Medulla oblongata (tissue), 1 donor: ENCODE data around the gene MBD2.

Source experiments
- DNase-seq: peaks from one replicate; pipeline ENCODE4 v3.0.0-alpha.2; 2015; ENCODE audit errors: extremely low spot score

The MBD2 gene

DNA sequence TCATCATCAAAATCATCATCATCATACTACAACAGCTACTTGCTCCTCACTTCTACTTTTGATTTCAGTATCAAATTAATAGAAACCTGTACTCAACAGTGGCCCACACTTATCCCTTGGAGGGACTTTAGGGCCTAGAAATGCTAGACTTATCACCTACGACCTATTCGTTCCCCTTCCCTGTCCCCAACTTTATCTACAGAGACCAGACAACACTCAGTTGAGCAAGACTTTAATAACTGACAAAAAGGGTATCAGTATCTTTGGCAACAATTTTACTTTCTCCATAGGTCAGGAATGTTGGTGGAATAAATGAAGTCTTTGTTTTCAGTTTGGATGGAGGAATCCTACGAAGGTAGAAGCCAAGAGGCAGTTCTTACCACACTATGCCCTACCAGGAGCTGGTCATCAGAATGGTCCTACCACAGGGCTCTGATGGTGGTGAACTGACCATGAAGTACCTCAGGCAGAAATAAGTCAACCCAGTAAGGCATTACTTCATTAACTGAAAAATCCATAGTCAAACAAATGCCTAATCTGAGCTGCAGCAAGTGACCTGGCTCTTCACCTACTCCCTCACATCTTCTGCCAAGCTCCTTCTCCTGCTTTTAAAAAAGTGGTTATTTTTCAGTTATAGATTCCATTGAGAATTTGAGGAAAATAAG, 26.6 kb downstream of the MBD2 start:
- DNase-seq: no peak

DNA sequence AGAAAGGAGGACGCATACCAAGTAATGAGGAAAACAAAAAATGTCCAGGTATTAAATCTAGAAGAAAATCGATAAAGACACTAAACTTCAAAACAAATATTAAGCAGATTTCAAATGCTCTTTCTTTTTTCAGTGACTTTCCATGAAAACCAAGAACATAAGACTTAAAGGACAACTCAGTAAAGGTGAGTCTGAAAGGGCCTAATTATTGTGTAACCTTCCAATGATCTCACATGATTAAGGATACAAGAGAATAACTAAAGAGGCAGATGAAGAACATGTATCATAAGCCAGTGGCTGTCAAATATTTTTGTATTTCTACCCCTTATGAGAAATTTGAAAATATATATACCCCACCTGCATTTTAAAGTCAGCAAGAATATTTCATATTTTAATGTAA, 30.7 kb downstream of the MBD2 start:
- no peak for DNase-seq

DNA sequence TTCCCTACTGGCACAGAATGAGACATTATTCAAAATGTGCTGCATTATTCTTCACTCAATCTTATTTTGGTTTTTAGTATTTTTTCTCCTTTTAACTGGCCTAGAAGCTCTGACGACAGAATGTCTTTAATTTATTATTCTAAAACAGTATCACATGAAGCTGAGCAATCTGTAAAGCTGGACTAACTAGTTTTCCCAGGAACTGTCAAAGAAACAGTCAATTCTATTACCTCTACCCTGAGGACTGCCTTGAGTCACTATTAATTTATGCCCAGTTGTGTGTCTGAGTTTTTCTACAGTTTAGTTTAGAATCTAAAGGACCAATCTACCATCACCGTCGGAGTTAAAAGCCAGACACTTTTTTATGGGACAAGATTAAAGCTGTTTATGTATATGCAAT, 31.6 kb downstream of the MBD2 start:
- DNase-seq: no peak

DNA sequence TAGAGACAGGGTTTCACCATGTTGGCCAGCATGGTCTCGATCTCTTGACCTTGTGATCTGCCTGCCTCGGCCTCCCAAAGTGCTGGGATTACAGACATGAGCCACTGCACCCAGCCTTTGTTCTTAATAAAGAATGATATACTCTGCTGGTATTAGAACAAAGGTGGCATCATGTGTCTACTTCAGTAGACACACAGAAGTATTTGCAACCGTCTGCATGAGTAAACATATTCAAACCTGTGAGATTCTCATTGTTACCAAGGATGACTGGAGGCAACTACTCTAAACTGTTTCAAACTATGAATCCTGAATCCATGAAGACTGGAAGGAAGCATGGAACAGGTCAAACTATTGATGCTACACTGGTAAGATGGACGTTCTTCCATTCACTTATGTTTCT, 32.1 kb downstream of the MBD2 start:
- DNase-seq: no peak

DNA sequence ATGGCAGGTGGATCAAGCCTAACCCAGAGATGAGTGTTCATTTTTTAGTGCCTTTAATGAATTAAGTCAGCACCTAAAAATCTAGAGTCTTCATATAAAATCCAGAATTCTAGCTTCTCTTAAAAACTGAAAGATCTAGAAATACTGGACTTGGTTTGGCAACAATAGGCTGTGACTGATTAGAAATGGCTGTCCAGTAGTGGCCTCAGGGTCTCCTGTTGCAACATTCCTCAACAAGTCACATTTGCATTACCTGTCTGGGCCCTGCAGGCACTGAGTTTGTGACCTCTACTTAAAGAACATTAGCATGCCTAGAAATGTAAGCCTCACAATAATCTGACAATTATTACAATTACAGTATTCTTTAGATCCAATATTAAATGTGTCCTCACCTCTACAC, 33.1 kb downstream of the MBD2 start:
- no peak for DNase-seq

DNA sequence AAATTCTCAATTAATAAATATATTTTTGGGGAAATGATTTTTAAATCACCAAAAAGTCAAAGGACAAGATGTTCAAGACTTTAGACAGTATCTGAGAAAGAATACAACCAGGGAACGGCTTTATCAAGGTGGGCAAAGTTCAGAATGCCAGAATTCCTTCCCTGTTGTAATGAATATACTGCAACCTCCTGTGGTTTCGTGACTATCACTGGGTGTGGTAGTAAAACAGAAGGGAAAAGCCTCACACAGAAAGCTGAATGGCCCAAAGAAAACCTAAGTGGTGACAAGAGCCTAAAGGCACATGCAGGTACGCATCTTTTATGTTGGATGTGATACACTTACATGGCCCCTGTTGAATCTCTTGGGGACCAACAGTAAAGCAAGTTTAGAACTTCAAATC, 37.1 kb downstream of the MBD2 start:
- no peak for DNase-seq

DNA sequence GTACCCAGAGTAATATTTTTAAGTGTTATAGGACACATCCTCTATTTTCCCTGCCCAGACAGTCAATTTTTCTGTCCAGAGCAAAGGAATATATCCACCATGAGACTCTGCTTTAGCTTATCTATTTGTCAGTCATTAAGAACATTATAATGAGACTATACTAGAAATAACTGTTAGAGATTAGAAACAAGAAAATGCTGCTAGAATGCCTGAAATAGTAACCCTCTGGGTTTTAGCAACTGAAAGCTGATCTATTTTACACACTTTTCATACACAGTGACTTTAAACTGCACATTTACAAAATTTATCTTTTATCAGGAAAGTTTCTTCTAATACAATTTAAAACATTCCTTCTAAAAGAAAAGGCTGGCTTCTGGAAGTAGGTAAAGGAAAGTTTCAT, 39.6 kb downstream of the MBD2 start:
- DNase-seq: no peak

DNA sequence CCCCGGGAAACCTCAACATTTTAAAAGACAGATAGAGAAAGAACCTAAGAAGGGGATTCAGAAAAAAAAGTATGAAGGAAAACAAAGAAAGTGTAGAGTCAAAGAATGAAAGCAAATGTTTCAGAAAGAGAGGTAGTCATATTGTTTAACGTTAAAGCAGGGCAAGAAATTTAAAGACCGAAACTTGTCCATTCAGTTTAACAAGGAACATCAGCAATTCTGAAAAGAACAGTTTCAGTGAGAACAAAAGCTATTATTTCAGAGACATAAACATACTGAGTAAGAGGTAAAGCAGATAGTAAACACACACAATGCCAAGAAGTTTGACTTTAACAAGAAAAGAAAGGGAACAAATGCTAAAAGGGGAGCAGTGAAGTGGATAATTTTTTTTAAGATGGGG, 41.1 kb downstream of the MBD2 start:
- DNase-seq: no peak

DNA sequence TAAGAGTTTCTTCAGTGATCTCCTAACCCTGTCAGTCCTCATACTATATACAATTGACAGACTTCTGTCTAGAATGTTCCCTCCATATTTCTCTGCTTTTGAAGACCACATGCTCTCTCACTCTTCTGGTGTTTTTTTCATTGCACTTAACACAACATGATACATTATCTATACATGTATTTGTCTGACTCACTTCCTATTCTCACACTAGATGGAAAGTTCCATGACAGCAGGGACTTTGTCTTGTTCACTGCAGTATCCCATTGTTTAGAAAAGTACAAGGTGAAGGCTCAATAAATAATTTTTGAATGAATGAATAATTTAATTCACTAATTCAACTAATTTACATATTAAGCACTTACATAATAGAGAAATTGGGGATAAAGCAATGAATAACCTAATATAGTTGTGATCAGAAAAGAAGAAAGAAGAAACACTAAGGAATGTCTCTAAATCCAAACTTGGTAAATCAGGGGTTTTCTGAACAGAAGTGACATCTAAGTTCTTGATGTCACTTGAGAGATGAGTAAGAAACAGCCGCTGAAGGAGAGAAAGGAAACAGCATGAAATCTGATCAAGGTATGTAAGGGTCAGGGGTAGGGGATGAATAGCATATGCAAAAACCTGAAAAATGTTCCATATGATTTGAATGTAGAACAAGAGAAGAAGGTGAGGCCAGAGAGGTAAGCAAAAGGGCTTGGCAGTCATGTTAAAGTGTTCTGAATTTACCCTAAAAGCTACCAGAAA, 42.4 kb downstream of the MBD2 start:
- no peak for DNase-seq

DNA sequence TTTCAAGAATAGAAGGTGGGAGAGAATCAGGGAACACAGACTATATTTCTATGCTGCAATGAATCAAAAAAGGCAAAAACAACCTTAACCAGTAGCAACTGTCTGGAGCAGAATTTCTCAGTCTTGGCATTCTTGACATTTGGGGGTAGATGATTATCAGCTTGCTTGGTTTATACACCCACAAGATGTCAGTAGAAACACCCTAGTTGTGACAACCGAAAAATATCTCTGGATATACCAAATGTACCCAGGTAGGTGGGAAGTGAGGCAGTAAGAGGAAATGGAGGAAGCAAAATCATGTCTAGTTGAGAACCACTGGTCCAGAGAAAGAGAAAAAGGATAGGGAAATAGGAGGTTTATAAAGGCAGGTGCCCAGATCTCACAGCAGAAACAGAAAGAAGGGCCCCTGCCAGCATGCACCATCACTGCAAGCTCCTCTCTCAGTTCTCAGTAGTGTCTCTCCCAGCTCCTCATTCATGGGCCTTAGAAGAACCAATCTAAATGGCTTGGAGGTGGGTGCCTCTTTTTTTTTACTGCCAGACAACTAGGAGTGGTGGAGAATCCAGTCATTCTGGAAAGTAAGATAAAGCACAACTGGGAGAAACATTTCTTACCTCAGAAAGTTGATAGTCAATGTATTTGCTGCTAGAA, 50.4 kb downstream of the MBD2 start:
- DNase-seq: no peak

DNA sequence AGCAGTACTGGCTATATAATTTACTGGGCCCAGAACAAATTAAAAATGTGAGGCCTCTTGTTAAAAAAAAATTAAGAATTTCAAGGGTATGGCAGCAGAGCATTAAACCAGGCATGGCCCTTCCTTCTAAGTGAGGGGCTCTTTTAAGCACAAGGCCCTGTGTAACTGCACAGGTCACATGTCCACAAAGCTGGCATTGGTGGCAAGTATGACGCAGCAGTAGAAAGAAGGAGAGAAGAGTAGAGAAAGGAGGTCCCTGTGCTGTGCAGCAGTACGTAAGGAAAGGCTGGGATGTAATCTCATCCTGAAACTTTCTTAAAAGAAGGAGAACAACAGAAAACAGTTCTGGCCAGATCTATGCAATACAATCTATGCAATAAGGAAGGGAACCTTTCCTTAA, 51.2 kb downstream of the MBD2 start:
- DNase-seq: peak; percentile 53

DNA sequence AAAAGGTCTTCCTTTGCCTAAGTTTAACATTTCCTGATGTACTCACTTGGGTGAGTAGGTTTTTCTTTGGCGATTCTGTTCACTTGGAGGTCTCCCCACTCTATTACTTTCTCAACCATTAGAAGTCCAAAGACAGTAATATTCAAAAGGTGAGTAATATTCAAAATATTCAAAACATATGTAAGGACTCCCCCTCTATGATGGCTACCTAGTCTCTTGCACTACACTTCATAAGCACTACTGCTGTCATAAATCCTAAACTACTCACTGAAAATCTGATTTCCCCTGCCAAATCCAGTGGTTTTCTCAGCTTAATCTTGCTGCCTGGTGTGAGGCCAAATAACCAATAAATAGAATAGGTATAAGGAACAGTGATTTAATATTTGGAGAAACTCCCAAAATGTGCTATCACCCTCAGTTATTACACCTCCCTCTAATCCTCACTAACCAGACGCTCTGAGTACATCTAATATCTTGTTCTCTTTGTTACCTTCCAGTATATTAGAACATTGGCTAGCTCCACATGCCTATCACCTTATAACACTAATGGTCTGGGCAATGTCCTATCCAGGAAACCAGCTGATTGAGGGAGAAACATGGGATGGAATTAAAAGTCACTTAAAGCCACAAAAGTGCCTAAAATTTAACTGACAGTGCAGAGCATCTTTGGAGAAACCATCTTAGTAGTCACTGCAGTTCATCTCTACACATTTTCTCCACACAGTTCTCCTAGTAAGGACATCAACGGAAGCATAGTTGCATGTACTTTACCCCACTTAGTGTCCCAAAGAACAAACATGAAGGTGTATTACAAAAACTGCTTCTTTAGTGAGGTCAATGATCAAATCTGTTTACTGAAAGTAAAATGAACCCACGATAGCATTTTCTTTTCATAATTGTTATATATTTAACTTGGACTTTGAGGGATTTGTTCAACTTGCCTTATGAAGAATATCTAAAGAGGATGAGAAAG, 54.8 kb downstream of the MBD2 start:
- DNase-seq: no peak

DNA sequence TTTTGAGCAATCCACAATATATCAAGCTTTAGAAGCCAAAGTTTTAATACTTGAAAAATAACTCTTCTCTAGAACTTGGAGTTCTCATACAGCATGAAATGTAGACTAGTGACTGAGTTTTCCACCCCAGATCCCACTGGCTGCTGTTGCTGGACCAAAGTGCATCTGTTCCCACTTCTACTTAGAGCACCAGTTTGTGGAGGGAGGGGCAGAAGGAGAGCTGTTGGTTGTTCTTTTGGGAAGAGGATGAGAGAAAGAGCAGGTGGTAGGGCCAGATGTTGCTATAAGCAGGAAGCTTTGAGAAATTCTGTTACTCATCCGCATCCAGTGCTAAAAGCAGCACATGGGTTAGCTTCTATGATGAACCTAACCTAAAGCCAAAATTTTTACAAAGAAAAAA, 59.0 kb downstream of the MBD2 start:
- DNase-seq: no peak

DNA sequence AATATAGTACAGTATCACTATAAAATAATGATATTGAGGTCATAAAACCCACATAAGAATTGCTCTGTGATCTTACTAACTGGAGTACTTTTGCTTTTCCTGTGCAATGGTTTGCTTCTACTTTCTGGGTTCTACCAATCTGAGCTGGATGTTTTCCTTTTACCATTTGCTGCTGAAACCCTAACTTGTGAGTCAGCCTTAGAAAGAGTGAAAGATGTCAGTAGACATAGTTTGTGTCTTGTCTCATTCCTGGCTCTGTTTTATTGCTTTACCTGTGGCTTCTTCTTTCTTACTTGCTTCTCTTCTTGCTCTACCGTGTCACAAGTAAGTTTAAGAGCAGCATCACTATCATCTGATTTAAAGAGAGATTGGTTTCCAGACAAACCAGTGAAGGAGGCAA, 61.0 kb downstream of the MBD2 start:
- no peak for DNase-seq

DNA sequence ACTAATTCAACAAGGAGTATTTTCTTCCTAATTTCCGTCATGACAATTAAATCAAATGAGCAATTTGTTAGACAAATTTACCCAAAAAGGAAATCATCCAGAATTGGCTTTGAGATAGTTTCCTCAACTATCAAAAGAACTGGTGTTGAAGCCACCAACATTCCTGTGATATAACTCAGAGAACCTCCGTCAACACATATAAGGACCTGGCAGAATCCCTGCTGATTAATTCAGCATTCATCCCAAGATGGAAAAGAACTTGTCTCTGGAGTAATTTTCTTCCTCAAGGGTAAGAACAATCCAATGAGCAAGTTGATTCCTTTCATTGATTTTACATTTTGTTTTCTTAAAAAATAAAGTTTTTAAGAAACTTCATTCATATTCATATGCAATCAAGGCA, 62.0 kb downstream of the MBD2 start:
- no peak for DNase-seq

DNA sequence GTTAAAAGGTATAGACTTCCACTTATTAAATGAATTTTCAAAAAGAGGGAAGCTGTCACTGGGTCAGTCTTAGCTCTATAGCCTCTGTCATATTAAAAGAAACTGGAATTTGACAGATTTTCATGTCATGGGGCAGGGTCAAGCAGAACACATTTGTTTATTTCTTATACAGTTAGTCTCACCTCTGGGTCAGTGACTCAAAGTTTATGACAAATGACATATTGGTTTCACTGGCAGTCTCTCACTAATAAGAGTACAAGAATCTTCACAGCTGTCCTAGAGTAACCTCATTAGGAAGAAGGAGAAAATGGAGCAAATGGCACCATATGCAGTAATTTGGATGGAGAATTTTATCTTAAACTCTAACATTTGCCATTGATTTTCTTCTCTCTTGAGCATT, 63.2 kb downstream of the MBD2 start:
- DNase-seq: no peak

DNA sequence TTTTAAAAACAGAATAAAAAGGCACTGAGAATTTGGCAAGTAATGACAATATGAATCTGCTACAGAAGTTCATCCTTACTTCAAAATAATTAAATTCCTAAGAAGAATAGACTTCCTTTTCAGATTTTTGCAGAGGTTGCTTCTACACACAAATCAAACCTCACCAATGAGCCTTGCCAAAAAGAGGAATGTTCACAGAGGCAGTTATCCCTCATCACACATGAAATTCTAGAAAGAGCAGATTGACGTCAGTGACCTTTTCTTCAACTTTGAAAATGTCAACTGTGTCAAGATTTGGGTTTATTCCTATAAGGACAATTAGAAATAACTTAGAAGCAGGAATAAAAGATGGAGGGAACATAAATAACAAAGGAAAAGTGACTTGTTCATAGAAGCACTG, 64.6 kb downstream of the MBD2 start:
- no peak for DNase-seq

DNA sequence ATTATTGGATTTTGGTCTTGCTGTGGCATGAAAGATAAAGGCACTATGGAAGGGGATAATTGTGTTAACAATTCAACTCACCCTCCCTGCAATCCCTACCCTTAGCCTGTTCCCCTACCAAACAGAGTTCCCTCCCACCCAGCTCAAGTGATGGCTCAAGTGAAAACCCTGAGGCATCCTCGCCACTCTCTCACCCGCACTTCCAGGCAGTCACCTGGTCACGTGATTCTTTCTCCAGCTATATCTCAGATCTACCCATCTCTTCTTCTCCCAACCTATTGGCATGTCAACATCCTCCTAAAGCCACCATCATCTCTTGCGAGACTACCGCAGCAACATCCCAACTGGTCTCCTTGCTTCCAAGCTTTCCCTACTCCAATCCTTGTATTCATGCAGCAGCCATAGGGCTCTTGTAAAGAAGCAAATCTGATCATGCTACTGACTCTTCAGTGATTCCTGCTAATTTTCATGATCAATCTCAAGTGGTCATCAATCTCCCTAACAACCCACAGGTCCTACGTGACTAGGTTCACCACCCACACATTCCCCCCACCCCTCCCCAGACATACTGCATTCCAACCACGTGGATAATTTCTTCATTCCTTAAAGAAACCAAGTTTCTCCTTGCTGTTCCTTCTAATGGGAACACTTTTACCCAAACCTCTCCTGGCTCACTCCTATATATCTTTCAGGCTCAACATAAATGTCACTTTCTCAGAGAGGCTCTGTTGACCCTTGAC, 66.7 kb downstream of the MBD2 start:
- no peak for DNase-seq

DNA sequence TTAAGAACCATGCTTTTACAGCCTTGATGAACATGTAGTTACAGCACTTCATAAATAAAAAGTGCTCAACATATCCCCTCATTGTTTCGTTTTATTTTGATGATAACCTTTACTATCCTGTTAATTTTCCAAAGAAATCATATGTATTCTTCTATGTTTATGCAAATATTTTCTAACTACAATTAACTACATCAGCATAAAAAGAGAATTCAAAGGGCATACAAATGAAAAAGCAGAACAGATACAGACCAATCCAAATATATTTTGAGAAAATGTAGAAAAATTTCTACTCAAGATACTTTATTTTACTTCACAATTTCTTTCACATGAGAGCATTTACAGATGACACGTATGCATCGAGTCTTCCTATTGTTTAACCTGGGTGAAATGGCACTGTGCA, 69.1 kb downstream of the MBD2 start:
- no peak for DNase-seq

DNA sequence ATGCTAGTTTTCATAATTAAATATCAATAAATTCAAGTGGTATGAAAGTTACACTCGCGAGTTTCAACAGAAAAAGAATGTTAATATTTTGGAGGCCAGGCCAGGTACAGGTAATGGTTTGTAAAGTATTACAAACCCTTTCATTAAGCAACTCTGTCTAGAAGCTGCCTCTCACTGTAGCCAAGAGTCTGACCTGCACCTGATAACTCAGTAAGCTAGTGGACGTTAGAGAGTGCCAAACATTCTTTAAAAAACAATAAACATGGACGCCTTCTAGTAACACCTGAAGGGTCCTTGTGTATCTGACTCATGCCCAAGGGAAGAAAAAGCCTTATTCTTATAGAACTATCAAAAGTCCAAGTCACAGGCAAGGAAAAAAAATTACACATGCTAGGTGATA, 70.2 kb downstream of the MBD2 start:
- no peak for DNase-seq

DNA sequence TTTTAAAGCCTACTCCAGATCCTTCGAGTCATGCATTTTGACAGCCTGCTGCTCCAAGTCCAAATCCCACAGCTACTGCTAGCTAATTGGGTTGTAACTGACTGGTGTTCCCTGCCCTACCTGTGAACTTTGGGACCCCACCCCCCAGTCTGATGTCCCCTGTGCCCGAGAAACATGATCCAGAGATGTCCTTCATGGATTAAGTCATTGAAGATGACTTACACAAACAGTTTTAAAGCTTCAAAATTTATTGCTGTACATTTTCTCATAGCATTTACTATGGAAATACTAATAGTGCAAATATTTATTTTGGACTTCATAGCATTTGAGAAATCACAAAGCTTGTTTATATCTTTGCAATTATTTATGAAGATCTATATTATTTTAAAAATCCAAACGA, 73.1 kb downstream of the MBD2 start:
- no peak for DNase-seq
